Naive thymus-derived CD8-positive, alpha-beta T cell (primary cell): ENCODE results near the gene PRTN3. TPM values are rescaled to one million over a fixed set of nuclear protein-coding genes. Genes with fewer than 3 reads are reported as not detected.

ENCODE experiments used
- ATAC-seq, 2 donors: fragments of 150-1000 bp; cut with Tn5 transposase in 1 of 2; sonication (Bioruptor Pico), chemical (Tn5 transposase) in 1 of 2; 1 replicate in 1 of 2; 2 replicates in 1 of 2; pipeline ENCODE4 v1.10.0; 2021; ENCODE audit warnings: mild to moderate bottlenecking in 2 of 2, moderate library complexity in 2 of 2
- POLR2A ChIA-PET: fragments of 350-600 bp; sonication (Branson Sonifier 250); formaldehyde crosslinking; loops from one replicate; lab custom pipeline; 2021; ENCODE audit warnings: antibody characterized with exemption; lab: Charles Lee
- DNase-seq, 10 donors: peaks; one replicate each; pipeline versions ENCODE4 v3.0.0 to v3.0.0-alpha.2; 2020 to 2022
- H3K27ac Mint-ChIP-seq, 10 donors: one replicate each; pipeline ENCODE4 v1.8.0; 2020 to 2022; ENCODE audit warnings: mild to moderate bottlenecking in 10 of 10, mixed read lengths in 10 of 10, moderate library complexity in 4 of 10, inconsistent platforms in 1 of 10
- H3K27me3 Mint-ChIP-seq, 5 donors: one replicate each; pipeline ENCODE4 v1.8.0; 2021 to 2022; ENCODE audit warnings: mixed read lengths in 5 of 5
- H3K36me3 Mint-ChIP-seq, 3 donors: one replicate each; pipeline ENCODE4 v1.8.0; 2020 to 2022; ENCODE audit warnings: mixed read lengths in 3 of 3, mild to moderate bottlenecking in 2 of 3, inconsistent platforms in 1 of 3
- H3K4me1 Mint-ChIP-seq, 4 donors: one replicate each; pipeline ENCODE4 v1.8.0; 2021 to 2022; ENCODE audit warnings: mixed read lengths in 4 of 4
- H3K4me3 Mint-ChIP-seq, 10 donors: one replicate each; pipeline ENCODE4 v1.8.0; 2020 to 2022; ENCODE audit warnings: mild to moderate bottlenecking in 10 of 10, mixed read lengths in 10 of 10, moderate library complexity in 6 of 10, inconsistent platforms in 1 of 10
- H3K9me3 Mint-ChIP-seq, 9 donors: one replicate each; pipeline ENCODE4 v1.8.0; 2020 to 2022; ENCODE audit warnings: mixed read lengths in 9 of 9, mild to moderate bottlenecking in 3 of 9, inconsistent platforms in 1 of 9, moderate library complexity in 1 of 9
- polyA plus RNA-seq, 3 donors: library from polyadenylated mRNA; unstranded; fragments of 300-500 nt; fragmentation: Illumina TruSeq; gene quantifications; one replicate each; pipeline ENCODE4 v1.2.3, GENCODE V29; 2021
- total RNA-seq, 8 experiments: library from RNA in 2 of 8; stranded (reverse) in 2 of 8; gene quantifications; one replicate each; pipeline ENCODE4 v1.2.3 and lab custom pipeline; 2021 to 2026

PRTN3 gene
- total and polyA plus RNA-seq, 5 experiments from 2014 or later, result not detected

DNA sequence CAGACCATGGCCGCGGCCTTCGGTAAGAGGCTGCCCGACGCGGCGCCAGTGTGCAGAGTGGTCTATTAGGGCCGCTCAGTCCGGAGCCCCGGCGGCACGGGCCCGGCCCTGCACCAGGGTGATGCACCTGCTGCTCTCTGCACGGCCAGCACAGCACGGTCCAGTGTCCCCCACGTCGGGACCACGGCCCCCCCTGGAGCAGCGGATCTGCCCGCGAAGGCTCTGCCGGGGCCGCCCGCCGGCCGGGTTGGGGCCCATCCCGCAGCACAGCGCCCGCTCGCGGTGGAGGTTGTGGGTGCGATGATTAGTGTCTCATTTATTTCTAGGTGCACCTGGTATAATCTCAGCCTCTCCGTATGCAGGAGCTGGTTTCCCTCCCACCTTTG, 35.6 kb upstream of the PRTN3 start:
- H3K4me3 Mint-ChIP-seq, result peak overlapping the region in 1 of 10 donors; percentile 63
- no peaks in the 10 kb centered on the region for H3K9me3 Mint-ChIP-seq
- no peak overlapping the region for H3K27ac Mint-ChIP-seq
- no peak for DNase-seq
- peaks cover 0 to 64% (median 10%) of the 10 kb centered on the region in 3 donors for H3K36me3 Mint-ChIP-seq
- POLR2A ChIA-PET, result no interaction called here
- peaks cover 18 to 47% (median 41%) of the 10 kb centered on the region in 4 donors for H3K4me1 Mint-ChIP-seq
- no peak for ATAC-seq
- no peaks in the 10 kb centered on the region for H3K27me3 Mint-ChIP-seq

GRCh38 chr19:805600-806550, 34.9 kb upstream of the PRTN3 start:
- Mint-ChIP-seq H3K27me3 (no peaks in the 10 kb centered on the region), H3K27ac (no peak overlapping the region), H3K9me3 (no peaks in the 10 kb centered on the region), H3K4me1 (peaks cover 13 to 41% (median 34%) of the 10 kb centered on the region in 4 donors), H3K36me3 (peaks cover 0 to 65% (median 10%) of the 10 kb centered on the region in 3 donors), H3K4me3 (peak overlapping the region in 1 of 10 donors; percentile 58)
- POLR2A ChIA-PET, result no interaction called here
- DNase-seq, result no peak
- ATAC-seq, result no peak

GRCh38 chr19:806815-807421, 33.9 kb upstream of the PRTN3 start:
- peak overlapping the region in 1 of 10 donors; percentile 60 for H3K27ac Mint-ChIP-seq
- peaks cover 9 to 31% (median 24%) of the 10 kb centered on the region in 4 donors for H3K4me1 Mint-ChIP-seq
- no peak overlapping the region for H3K4me3 Mint-ChIP-seq
- H3K9me3 Mint-ChIP-seq, result no peaks in the 10 kb centered on the region
- POLR2A ChIA-PET, result interaction anchor here (0.6 kb wide), 2 partner anchors 130 to 132 kb away, joined by 3 to 4 read pairs; no protein-coding TSS in a partner anchor
- ATAC-seq (no peak), DNase-seq (no peak)
- H3K36me3 Mint-ChIP-seq, result peaks cover 0 to 75% (median 13%) of the 10 kb centered on the region in 3 donors
- no peaks in the 10 kb centered on the region for H3K27me3 Mint-ChIP-seq

DNA sequence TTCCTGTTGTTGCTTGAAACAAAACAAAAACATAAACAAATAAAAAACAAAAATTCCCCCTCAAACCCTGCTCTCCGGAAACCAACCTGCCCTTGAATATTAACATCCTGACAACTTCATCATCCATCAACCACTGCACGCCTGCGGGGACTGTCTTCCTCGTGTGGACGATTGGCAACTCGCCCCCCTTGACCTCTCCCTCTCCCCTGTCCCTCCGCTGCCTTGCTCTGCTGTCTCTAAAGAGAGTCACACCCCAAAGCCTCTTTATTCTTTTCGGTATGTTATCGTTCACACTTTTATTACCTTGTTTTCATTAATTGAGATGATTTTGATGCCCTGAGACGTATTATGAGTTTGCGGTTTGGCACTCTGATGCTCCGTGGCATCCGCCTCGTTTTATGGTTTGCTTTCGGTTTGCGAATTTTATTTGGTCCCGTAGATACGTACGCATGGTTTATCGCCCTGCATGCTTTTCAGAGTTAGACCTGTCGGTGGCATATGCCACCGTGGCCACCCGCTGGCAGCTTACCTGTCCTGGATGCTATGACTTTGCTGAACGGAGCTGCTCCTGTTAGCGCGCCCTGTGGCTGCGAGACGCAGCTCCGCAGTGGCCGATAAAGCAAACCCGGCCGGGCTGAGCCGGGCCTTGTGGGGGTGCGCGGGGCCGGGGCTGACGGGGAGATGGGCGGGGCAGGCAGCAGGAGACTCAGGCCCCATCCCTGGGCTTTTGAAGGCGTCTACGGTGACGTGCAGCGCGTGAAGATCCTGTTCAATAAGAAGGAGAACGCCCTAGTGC, 33.0 kb upstream of the PRTN3 start:
- Mint-ChIP-seq H3K36me3 (peaks cover 0 to 73% (median 14%) of the 10 kb centered on the region in 3 donors), H3K4me3 (peak overlapping the region in 1 of 10 donors; percentile 48), H3K27ac (peak overlapping the region in 4 of 10 donors; percentile 33 to 81 (median 63)), H3K9me3 (no peaks in the 10 kb centered on the region), H3K27me3 (no peaks in the 10 kb centered on the region), H3K4me1 (peaks cover 4 to 23% (median 15%) of the 10 kb centered on the region in 4 donors)
- ATAC-seq (no peak), DNase-seq (no peak)
- POLR2A ChIA-PET, result interaction anchor here (2.2 kb wide), 1 partner anchor 9 kb away, joined by 7 read pairs; no protein-coding TSS in a partner anchor

DNA sequence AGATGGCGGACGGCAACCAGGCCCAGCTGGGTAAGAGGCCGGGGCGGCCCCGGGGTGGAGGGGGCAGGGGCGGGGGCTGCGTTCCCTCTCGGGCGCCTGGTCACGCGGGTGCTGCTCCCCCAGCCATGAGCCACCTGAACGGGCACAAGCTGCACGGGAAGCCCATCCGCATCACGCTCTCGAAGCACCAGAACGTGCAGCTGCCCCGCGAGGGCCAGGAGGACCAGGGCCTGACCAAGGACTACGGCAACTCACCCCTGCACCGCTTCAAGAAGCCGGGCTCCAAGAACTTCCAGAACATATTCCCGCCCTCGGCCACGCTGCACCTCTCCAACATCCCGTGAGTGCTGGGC, 32.4 kb upstream of the PRTN3 start:
- Mint-ChIP-seq H3K4me3 (no peak overlapping the region), H3K27ac (no peak overlapping the region), H3K27me3 (no peaks in the 10 kb centered on the region), H3K36me3 (peaks cover 0 to 69% (median 17%) of the 10 kb centered on the region in 3 donors), H3K4me1 (peaks cover 4 to 19% (median 10%) of the 10 kb centered on the region in 4 donors), H3K9me3 (no peaks in the 10 kb centered on the region)
- ATAC-seq (no peak), DNase-seq (no peak)
- POLR2A ChIA-PET, result interaction anchor here (2.2 kb wide), 1 partner anchor 9 kb away, joined by 7 read pairs; no protein-coding TSS in a partner anchor

GRCh38 chr19:810077-810855, 30.5 kb upstream of the PRTN3 start:
- DNase-seq, result no peak
- POLR2A ChIA-PET, result interaction anchor here (2.2 kb wide), 1 partner anchor 11 kb away, joined by 7 read pairs; no protein-coding TSS in a partner anchor
- peaks cover 0 to 60% (median 17%) of the 10 kb centered on the region in 3 donors for H3K36me3 Mint-ChIP-seq
- peak overlapping the region in 2 of 10 donors; percentile 21 to 59 for H3K27ac Mint-ChIP-seq
- peaks cover 3 to 12% (median 7%) of the 10 kb centered on the region in 4 donors for H3K4me1 Mint-ChIP-seq
- H3K9me3 Mint-ChIP-seq, result peaks cover 0 to 2% (median 0%) of the 10 kb centered on the region in 9 donors
- no peaks in the 10 kb centered on the region for H3K27me3 Mint-ChIP-seq
- ATAC-seq, result no peak
- no peak overlapping the region for H3K4me3 Mint-ChIP-seq

DNA sequence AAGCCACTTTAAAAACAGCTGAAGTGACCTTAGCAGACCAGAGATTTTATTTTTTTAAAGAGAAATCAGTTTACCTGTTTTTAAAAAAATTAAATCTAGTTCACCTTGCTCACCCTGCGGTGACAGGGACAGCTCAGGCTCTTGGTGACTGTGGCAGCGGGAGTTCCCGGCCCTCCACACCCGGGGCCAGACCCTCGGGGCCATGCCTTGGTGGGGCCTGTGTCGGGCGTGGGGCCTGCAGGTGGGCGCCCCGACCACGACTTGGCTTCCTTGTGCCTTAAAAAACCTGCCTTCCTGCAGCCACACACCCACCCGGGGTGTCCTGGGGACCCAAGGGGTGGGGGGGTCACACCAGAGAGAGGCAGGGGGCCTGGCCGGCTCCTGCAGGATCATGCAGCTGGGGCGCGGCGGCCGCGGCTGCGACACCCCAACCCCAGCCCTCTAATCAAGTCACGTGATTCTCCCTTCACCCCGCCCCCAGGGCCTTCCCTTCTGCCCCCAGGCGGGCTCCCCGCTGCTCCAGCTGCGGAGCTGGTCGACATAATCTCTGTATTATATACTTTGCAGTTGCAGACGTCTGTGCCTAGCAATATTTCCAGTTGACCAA, 29.8 kb upstream of the PRTN3 start:
- peaks cover 0 to 59% (median 19%) of the 10 kb centered on the region in 3 donors for H3K36me3 Mint-ChIP-seq
- H3K27me3 Mint-ChIP-seq, result no peaks in the 10 kb centered on the region
- H3K9me3 Mint-ChIP-seq, result peaks cover 0 to 2% (median 0%) of the 10 kb centered on the region in 9 donors
- peak overlapping the region in 1 of 10 donors; percentile 16 for H3K27ac Mint-ChIP-seq
- no peak for ATAC-seq
- no peak overlapping the region for H3K4me3 Mint-ChIP-seq
- no peak for DNase-seq
- POLR2A ChIA-PET, result no interaction called here
- peaks cover 3 to 12% (median 8%) of the 10 kb centered on the region in 4 donors for H3K4me1 Mint-ChIP-seq

GRCh38 chr19:811506-812048, 29.2 kb upstream of the PRTN3 start:
- Mint-ChIP-seq H3K4me3 (peak overlapping the region in 1 of 10 donors; percentile 20), H3K9me3 (peaks cover 0 to 2% (median 0%) of the 10 kb centered on the region in 9 donors), H3K36me3 (peaks cover 0 to 62% (median 19%) of the 10 kb centered on the region in 3 donors), H3K4me1 (peaks cover 3 to 12% (median 10%) of the 10 kb centered on the region in 4 donors), H3K27ac (peak overlapping the region in 2 of 10 donors; percentile 13 to 16), H3K27me3 (no peaks in the 10 kb centered on the region)
- POLR2A ChIA-PET, result no interaction called here
- DNase-seq, result no peak
- ATAC-seq, result no peak

GRCh38 chr19:812049-812746, 28.6 kb upstream of the PRTN3 start:
- Mint-ChIP-seq H3K36me3 (peaks cover 0 to 56% (median 19%) of the 10 kb centered on the region in 3 donors), H3K4me3 (no peak overlapping the region), H3K27me3 (no peaks in the 10 kb centered on the region), H3K4me1 (peaks cover 1 to 12% (median 7%) of the 10 kb centered on the region in 4 donors), H3K9me3 (peaks cover 0 to 2% (median 0%) of the 10 kb centered on the region in 9 donors), H3K27ac (peak overlapping the region in 2 of 10 donors; percentile 13 to 16)
- ATAC-seq (no peak), DNase-seq (no peak)
- POLR2A ChIA-PET, result no interaction called here

- POLR2A ChIA-PET, result no interaction called here
- peak in 1 of 2 donors; percentile 4 for ATAC-seq
- DNase-seq, result no peak
- peaks cover 0 to 50% (median 14%) of the 10 kb centered on the region in 3 donors for H3K36me3 Mint-ChIP-seq
- H3K27me3 Mint-ChIP-seq, result no peaks in the 10 kb centered on the region
- no peak overlapping the region for H3K4me3 Mint-ChIP-seq
- peaks cover 0 to 2% (median 0%) of the 10 kb centered on the region in 9 donors for H3K9me3 Mint-ChIP-seq
- peaks cover 0 to 8% (median 2%) of the 10 kb centered on the region in 4 donors for H3K4me1 Mint-ChIP-seq
- H3K27ac Mint-ChIP-seq, result no peak overlapping the region
Observed at GRCh38 chr19:812747-813218, 28.0 kb upstream of the PRTN3 start.
